BJ (cell line): ENCODE data around the gene SLX4IP. TPM values are rescaled to one million over a fixed set of nuclear protein-coding genes. Genes with fewer than 3 reads are reported as not detected.

Experiments used
- CTCF ChIA-PET: fragments of 350-600 bp; formaldehyde crosslinking; extraction: SDS; loops from one replicate; lab custom pipeline; 2021; ENCODE audit warnings: antibody characterized with exemption, inconsistent platforms; lab: Yijun Ruan, JAX
- POLR2A ChIA-PET: fragments of 300-600 bp; sonication (Branson Sonifier 250); formaldehyde crosslinking; extraction: SDS; loops from one replicate; lab custom pipeline; 2021; ENCODE audit warnings: antibody characterized with exemption; lab: Charles Lee
- DNase-seq: peaks from one replicate; pipeline ENCODE4 v3.0.0-alpha.2; 2011; ENCODE audit warnings: low read depth
- H3K27me3 ChIP-seq: 2 replicates; pipeline ENCODE4 v1.6.0; 2011; ENCODE audit warnings: low read length; ENCODE audit not compliant: control insufficient read depth, insufficient read depth
- H3K36me3 ChIP-seq: 2 replicates; pipeline ENCODE4 v1.5.1; 2011; ENCODE audit warnings: low read length; ENCODE audit not compliant: control insufficient read depth, insufficient read depth
- H3K4me3 ChIP-seq: 2 replicates; pipeline ENCODE4 v1.5.1; 2011; ENCODE audit warnings: low read depth, mild to moderate bottlenecking, control low read depth, low read length
- CTCF ChIP-seq: IDR thresholded peaks from 2 replicates; pipeline ENCODE4 v1.5.1; 2011; ENCODE audit warnings: low read depth, mild to moderate bottlenecking, control low read depth, inconsistent platforms, low read length, moderate library complexity; ENCODE audit not compliant: insufficient read depth
- polyA plus RNA-seq: library from polyadenylated mRNA; depleted of rRNA; stranded (reverse); fragments of >200 nt; gene quantifications from 2 replicates; pipeline ENCODE4 v1.2.3, GENCODE V29; 2011

SLX4IP gene
- polyA plus RNA-seq, 1 experiment: 1.6 TPM

- ChIA-PET POLR2A (no interaction called here), CTCF (no interaction called here)
- no peak overlapping the region for H3K4me3 ChIP-seq
- no peak for DNase-seq
- H3K36me3 ChIP-seq: peaks cover 32% of the 10 kb centered on the region
- H3K27me3 ChIP-seq: no peaks in the 10 kb centered on the region
- TF ChIP-seq CTCF: no peak
Observed at GRCh38 chr20:10641467-10641866, 206.4 kb downstream of the SLX4IP start.

GRCh38 chr20:10641893-10642292 is 206.8 kb downstream of the SLX4IP start:
- CTCF ChIA-PET: no interaction called here
- DNase-seq: no peak
- H3K36me3 ChIP-seq: peaks cover 33% of the 10 kb centered on the region
- no peak for TF ChIP-seq CTCF
- H3K4me3 ChIP-seq: no peak overlapping the region
- H3K27me3 ChIP-seq: no peaks in the 10 kb centered on the region
- POLR2A ChIA-PET: no interaction called here

GRCh38 chr20:10642856-10643559 is 207.9 kb downstream of the SLX4IP start:
- DNase-seq: no peak
- ChIA-PET POLR2A (no interaction called here), CTCF (no interaction called here)
- no peaks in the 10 kb centered on the region for H3K27me3 ChIP-seq
- peaks cover 37% of the 10 kb centered on the region for H3K36me3 ChIP-seq
- H3K4me3 ChIP-seq: no peak overlapping the region
- no peak for TF ChIP-seq CTCF

GRCh38 chr20:10643560-10643873 is 208.4 kb downstream of the SLX4IP start:
- CTCF ChIA-PET: no interaction called here
- DNase-seq: no peak
- Histone ChIP-seq H3K27me3 (no peaks in the 10 kb centered on the region), H3K36me3 (peaks cover 40% of the 10 kb centered on the region), H3K4me3 (no peak overlapping the region)
- no peak for TF ChIP-seq CTCF
- POLR2A ChIA-PET: no interaction called here

GRCh38 chr20:10644458-10645204 is 209.5 kb downstream of the SLX4IP start:
- no peak for DNase-seq
- ChIA-PET POLR2A (no interaction called here), CTCF (interaction anchor here (1.4 kb wide), 1 partner anchor 33 kb away, joined by 4 read pairs; no protein-coding TSS in a partner anchor)
- H3K36me3 ChIP-seq: peaks cover 36% of the 10 kb centered on the region
- no peak overlapping the region for H3K4me3 ChIP-seq
- TF ChIP-seq CTCF: no peak
- H3K27me3 ChIP-seq: no peaks in the 10 kb centered on the region
